Mesendoderm (in vitro differentiated cells): ENCODE data around the gene ACR.
A peak's percentile ranks its signal among the peaks of the same experiment; 100 is the strongest.

ENCODE experiments used
- DNase-seq: peaks from one replicate; pipeline ENCODE4 v3.0.0; 2013
- H2AK5ac ChIP-seq: 2 replicates; pipeline ENCODE4 v1.6.1; 2013; ENCODE audit warnings: low read length, inconsistent platforms
- H2BK120ac ChIP-seq: 2 replicates; pipeline ENCODE4 v1.6.1; 2013; ENCODE audit warnings: low read depth, mild to moderate bottlenecking, low read length, moderate library complexity, mixed read lengths
- H2BK15ac ChIP-seq: replicated peaks from 2 replicates; pipeline ENCODE4 v1.6.1; 2013; ENCODE audit warnings: low read depth, mild to moderate bottlenecking, moderate library complexity
- H2BK5ac ChIP-seq: 2 replicates; pipeline ENCODE4 v1.6.1; 2013; ENCODE audit warnings: low read length, inconsistent platforms
- H3K18ac ChIP-seq: 2 replicates; pipeline ENCODE4 v1.6.1; 2013; ENCODE audit warnings: mild to moderate bottlenecking, low read length, mixed read lengths
- H3K23ac ChIP-seq: one replicate; pipeline ENCODE4 v1.6.1; 2013; ENCODE audit warnings: low read length
- H3K27ac ChIP-seq: 2 replicates; pipeline ENCODE4 v1.5.1; 2013; ENCODE audit warnings: low read depth, mild to moderate bottlenecking, inconsistent platforms, low read length, moderate library complexity
- H3K27me3 ChIP-seq: 2 replicates; pipeline ENCODE4 v1.6.1; 2013; ENCODE audit warnings: low read length, control low read depth, mild to moderate bottlenecking, inconsistent platforms; ENCODE audit not compliant: insufficient read depth, poor library complexity
- H3K36me3 ChIP-seq: 2 replicates; pipeline ENCODE4 v1.6.1; 2013; ENCODE audit warnings: low read length, inconsistent platforms; ENCODE audit not compliant: control insufficient read depth, insufficient read depth
- H3K4ac ChIP-seq: one replicate; pipeline ENCODE4 v1.6.1; 2013; ENCODE audit warnings: low read depth, mild to moderate bottlenecking, low read length, moderate library complexity
- H3K4me1 ChIP-seq: 2 replicates; pipeline ENCODE4 v1.6.1; 2013; ENCODE audit warnings: low read depth, low read length, inconsistent platforms; ENCODE audit not compliant: control insufficient read depth
- H3K4me2 ChIP-seq: 2 replicates; pipeline ENCODE4 v1.6.1; 2013; ENCODE audit warnings: low read length
- H3K4me3 ChIP-seq: 2 replicates; pipeline ENCODE4 v1.5.1; 2013; ENCODE audit warnings: mild to moderate bottlenecking, low read length
- H3K56ac ChIP-seq: one replicate; pipeline ENCODE4 v1.6.1; 2013; ENCODE audit warnings: low read length
- H3K79me1 ChIP-seq: 2 replicates; pipeline ENCODE4 v1.6.1; 2013; ENCODE audit warnings: low read length, inconsistent platforms
- H3K79me2 ChIP-seq: 2 replicates; pipeline ENCODE4 v1.6.1; 2013; ENCODE audit warnings: mild to moderate bottlenecking, low read length; ENCODE audit not compliant: control insufficient read depth, insufficient read depth
- H3K9ac ChIP-seq: 2 replicates; pipeline ENCODE4 v1.6.1; 2013; ENCODE audit warnings: low read length, inconsistent platforms
- H4K5ac ChIP-seq: one replicate; pipeline ENCODE4 v1.6.1; 2013; ENCODE audit warnings: low read length
- H4K8ac ChIP-seq: one replicate; pipeline ENCODE4 v1.6.1; 2013; ENCODE audit warnings: low read depth, mild to moderate bottlenecking, control low read depth, low read length, moderate library complexity
- WGBS: extraction: QIAGEN DNeasy Blood & Tissue Kit; methylation state at CpG from one replicate; pipeline ENCODE4 v1.1.7; 2013; ENCODE audit warnings: low lambda C conversion rate, missing lambda C conversion rate; ENCODE audit not compliant: insufficient coverage; ENCODE audit errors: extremely low coverage; 5-methylcytosine and 5-hydroxymethylcytosine counted together

The ACR gene

GRCh38 chr22:50694766-50695420 is 43.1 kb upstream of the ACR start:
- DNase-seq, result no peak
- WGBS, result no CpG with 5 or more reads among the region's 18 CpGs
- H3K79me2 ChIP-seq, result no peaks in the 10 kb centered on the region

GRCh38 chr22:50695421-50696250 is 42.4 kb upstream of the ACR start:
- no peak overlapping the region for H3K9ac ChIP-seq
- WGBS, result no CpG with 5 or more reads among the region's 18 CpGs
- peaks cover 4% of the 10 kb centered on the region for H3K27me3 ChIP-seq
- no peaks in the 10 kb centered on the region for H3K79me1 ChIP-seq
- no peak overlapping the region for H3K18ac ChIP-seq
- H3K36me3 ChIP-seq, result no peaks in the 10 kb centered on the region
- no peak overlapping the region for H2AK5ac ChIP-seq
- DNase-seq, result no peak
- no peak overlapping the region for H3K27ac ChIP-seq
- H3K4ac ChIP-seq, result no peak overlapping the region
- no peak overlapping the region for H3K4me3 ChIP-seq
- no peak overlapping the region for H2BK15ac ChIP-seq
- H4K5ac ChIP-seq, result no peak overlapping the region
- no peak overlapping the region for H3K23ac ChIP-seq
- no peak overlapping the region for H2BK5ac ChIP-seq
- H3K56ac ChIP-seq, result no peak overlapping the region
- H3K4me2 ChIP-seq, result no peak overlapping the region
- H3K4me1 ChIP-seq, result no peaks in the 10 kb centered on the region
- no peak overlapping the region for H4K8ac ChIP-seq
- H2BK120ac ChIP-seq, result no peak overlapping the region
- H3K79me2 ChIP-seq, result no peaks in the 10 kb centered on the region

More at GRCh38 chr22:50694766-50695420, 43.1 kb upstream of the ACR start:
- Histone ChIP-seq H4K8ac (no peak overlapping the region), H2BK15ac (no peak overlapping the region), H2AK5ac (no peak overlapping the region), H3K4ac (no peak overlapping the region), H3K79me1 (no peaks in the 10 kb centered on the region), H3K23ac (no peak overlapping the region), H2BK5ac (no peak overlapping the region), H3K4me3 (no peak overlapping the region), H4K5ac (no peak overlapping the region), H3K36me3 (no peaks in the 10 kb centered on the region), H3K4me1 (no peaks in the 10 kb centered on the region), H3K4me2 (no peak overlapping the region), H3K56ac (no peak overlapping the region), H3K9ac (no peak overlapping the region), H2BK120ac (no peak overlapping the region), H3K27ac (no peak overlapping the region), H3K27me3 (peaks cover 4% of the 10 kb centered on the region), H3K18ac (no peak overlapping the region)

GRCh38 chr22:50696251-50696798 is 41.7 kb upstream of the ACR start:
- Histone ChIP-seq H3K36me3 (no peaks in the 10 kb centered on the region), H3K4ac (no peak overlapping the region), H3K4me3 (no peak overlapping the region), H3K79me1 (no peaks in the 10 kb centered on the region), H3K56ac (no peak overlapping the region), H3K9ac (no peak overlapping the region), H3K79me2 (no peaks in the 10 kb centered on the region), H3K18ac (no peak overlapping the region), H4K5ac (no peak overlapping the region), H3K4me2 (no peak overlapping the region), H2BK5ac (no peak overlapping the region), H2BK15ac (no peak overlapping the region), H3K27me3 (peaks cover 4% of the 10 kb centered on the region), H2AK5ac (no peak overlapping the region), H4K8ac (no peak overlapping the region), H2BK120ac (no peak overlapping the region), H3K23ac (no peak overlapping the region), H3K27ac (no peak overlapping the region), H3K4me1 (no peaks in the 10 kb centered on the region)
- no CpG with 5 or more reads among the region's 21 CpGs for WGBS
- DNase-seq, result no peak

GRCh38 chr22:50696799-50697561 is 41.0 kb upstream of the ACR start:
- H3K56ac ChIP-seq, result peak overlapping the region; percentile 64
- H3K23ac ChIP-seq, result peak overlapping the region; percentile 66
- H3K18ac ChIP-seq, result no peak overlapping the region
- H2BK5ac ChIP-seq, result no peak overlapping the region
- no peak overlapping the region for H2BK15ac ChIP-seq
- no CpG with 5 or more reads among the region's 58 CpGs for WGBS
- no peaks in the 10 kb centered on the region for H3K79me1 ChIP-seq
- H3K36me3 ChIP-seq, result no peaks in the 10 kb centered on the region
- H3K27ac ChIP-seq, result no peak overlapping the region
- DNase-seq, result peak; percentile 26
- H3K27me3 ChIP-seq, result peaks cover 4% of the 10 kb centered on the region
- H3K9ac ChIP-seq, result peak overlapping the region; percentile 45
- no peak overlapping the region for H4K8ac ChIP-seq
- no peaks in the 10 kb centered on the region for H3K79me2 ChIP-seq
- no peaks in the 10 kb centered on the region for H3K4me1 ChIP-seq
- no peak overlapping the region for H3K4ac ChIP-seq
- H2BK120ac ChIP-seq, result no peak overlapping the region
- H3K4me3 ChIP-seq, result no peak overlapping the region
- H2AK5ac ChIP-seq, result no peak overlapping the region
- H4K5ac ChIP-seq, result no peak overlapping the region
- peak overlapping the region; percentile 34 for H3K4me2 ChIP-seq

GRCh38 chr22:50697667-50698506 is 40.1 kb upstream of the ACR start:
- no peak overlapping the region for H4K5ac ChIP-seq
- peak overlapping the region; percentile 56 for H3K56ac ChIP-seq
- H3K4me3 ChIP-seq, result no peak overlapping the region
- peak overlapping the region; percentile 11 for H3K4me2 ChIP-seq
- no peak for DNase-seq
- H2AK5ac ChIP-seq, result no peak overlapping the region
- no peaks in the 10 kb centered on the region for H3K36me3 ChIP-seq
- no peak overlapping the region for H2BK5ac ChIP-seq
- no peak overlapping the region for H3K18ac ChIP-seq
- no peak overlapping the region for H2BK120ac ChIP-seq
- H3K9ac ChIP-seq, result peak overlapping the region; percentile 40
- no peak overlapping the region for H4K8ac ChIP-seq
- H2BK15ac ChIP-seq, result no peak overlapping the region
- WGBS, result no CpG with 5 or more reads among the region's 54 CpGs
- H3K4ac ChIP-seq, result no peak overlapping the region
- no peak overlapping the region for H3K23ac ChIP-seq
- H3K79me2 ChIP-seq, result no peaks in the 10 kb centered on the region
- no peaks in the 10 kb centered on the region for H3K4me1 ChIP-seq
- H3K27ac ChIP-seq, result no peak overlapping the region
- peaks cover 4% of the 10 kb centered on the region for H3K27me3 ChIP-seq
- H3K79me1 ChIP-seq, result no peaks in the 10 kb centered on the region
